Mesodermal cell (in vitro differentiated cells): Measurements from ENCODE around the gene SMG6.

Experiments
- H3K27ac ChIP-seq: 2 replicates; pipeline ENCODE4 v1.7.0; 2013; ENCODE audit warnings: mild to moderate bottlenecking, low read depth, low read length, moderate library complexity; ENCODE audit not compliant: severe bottlenecking
- H3K36me3 ChIP-seq: 2 replicates; pipeline ENCODE4 v1.7.1; 2013; ENCODE audit warnings: mild to moderate bottlenecking, low read length, moderate library complexity; ENCODE audit not compliant: control insufficient read depth, insufficient read depth
- H3K4me1 ChIP-seq: one replicate; pipeline ENCODE4 v1.7.1; 2013; ENCODE audit warnings: mild to moderate bottlenecking, low read length; ENCODE audit not compliant: insufficient read depth, control insufficient read depth, poor library complexity, severe bottlenecking
- H3K4me3 ChIP-seq: 2 replicates; pipeline ENCODE4 v1.7.0; 2013; ENCODE audit warnings: low read length, control low read depth, mild to moderate bottlenecking; ENCODE audit not compliant: insufficient read depth, poor library complexity, severe bottlenecking; ENCODE audit errors: extremely low read depth
- H3K9me3 ChIP-seq: 2 replicates; pipeline ENCODE4 v1.7.1; 2013; ENCODE audit warnings: mild to moderate bottlenecking, low read length, moderate library complexity; ENCODE audit not compliant: control insufficient read depth
- WGBS, 2 experiments: methylation state at CpG; one replicate each; pipeline ENCODE4 v1.1.5; 2013; ENCODE audit warnings: missing lambda C conversion rate in 2 of 2; ENCODE audit not compliant: insufficient coverage in 2 of 2; 5-methylcytosine and 5-hydroxymethylcytosine counted together

The SMG6 gene

GRCh38 chr17:2244545-2245525, 58.8 kb downstream of the SMG6 start:
- Histone ChIP-seq H3K36me3 (peaks cover 48% of the 10 kb centered on the region), H3K9me3 (no peaks in the 10 kb centered on the region), H3K4me3 (no peak overlapping the region), H3K4me1 (peaks cover 9% of the 10 kb centered on the region), H3K27ac (no peak overlapping the region)
- WGBS, 2 experiments = 49 to 61% methylated on average over 4 to 6 of the region's 7 CpGs

DNA sequence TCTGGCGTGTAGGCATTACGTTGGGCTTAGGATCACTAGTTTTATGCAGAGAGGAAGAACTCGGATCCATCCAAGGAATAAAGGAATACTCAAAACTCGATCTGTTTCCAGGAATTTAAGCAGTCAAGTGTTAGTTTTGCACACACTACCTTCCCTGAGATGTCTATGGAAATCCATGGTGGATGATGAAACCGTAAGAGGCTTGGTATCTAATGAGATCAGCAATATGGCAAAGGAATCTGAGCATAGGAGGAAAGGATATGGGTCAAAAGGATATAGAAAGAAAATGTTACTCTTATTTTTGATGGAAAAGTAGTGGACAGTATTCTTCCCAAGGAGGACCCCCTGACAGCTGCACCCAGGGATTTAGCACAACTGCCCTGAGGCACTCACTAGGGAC, 59.6 kb downstream of the SMG6 start:
- H3K9me3 ChIP-seq = no peaks in the 10 kb centered on the region
- no peak overlapping the region for H3K27ac ChIP-seq
- 98% methylated on average over 5 of the region's 5 CpGs for WGBS, 2 experiments
- H3K4me3 ChIP-seq = no peak overlapping the region
- peaks cover 39% of the 10 kb centered on the region for H3K36me3 ChIP-seq
- H3K4me1 ChIP-seq = peaks cover 12% of the 10 kb centered on the region

DNA sequence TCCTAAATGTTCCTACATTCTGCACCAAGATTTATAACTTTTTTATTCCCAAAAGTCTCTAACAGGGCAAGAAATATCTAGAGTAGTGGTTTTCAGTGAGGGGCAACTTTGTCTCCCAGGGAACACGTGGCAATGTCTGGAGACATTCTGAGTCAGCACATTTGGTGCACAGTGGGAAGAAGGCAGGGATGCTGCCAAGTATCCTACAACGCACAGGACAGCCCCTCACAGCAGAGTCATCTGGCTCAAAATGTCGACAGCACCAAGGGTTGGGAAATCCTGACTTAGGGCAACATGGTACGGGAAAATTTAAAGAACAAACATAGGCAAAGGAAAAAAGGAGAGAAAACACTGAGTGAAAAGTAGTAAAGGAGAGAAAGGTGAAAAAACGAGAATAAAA, 61.8 kb downstream of the SMG6 start:
- 96% methylated on average over 5 of the region's 5 CpGs for WGBS, 2 experiments
- Histone ChIP-seq H3K36me3 (peaks cover 49% of the 10 kb centered on the region), H3K9me3 (no peaks in the 10 kb centered on the region)

DNA sequence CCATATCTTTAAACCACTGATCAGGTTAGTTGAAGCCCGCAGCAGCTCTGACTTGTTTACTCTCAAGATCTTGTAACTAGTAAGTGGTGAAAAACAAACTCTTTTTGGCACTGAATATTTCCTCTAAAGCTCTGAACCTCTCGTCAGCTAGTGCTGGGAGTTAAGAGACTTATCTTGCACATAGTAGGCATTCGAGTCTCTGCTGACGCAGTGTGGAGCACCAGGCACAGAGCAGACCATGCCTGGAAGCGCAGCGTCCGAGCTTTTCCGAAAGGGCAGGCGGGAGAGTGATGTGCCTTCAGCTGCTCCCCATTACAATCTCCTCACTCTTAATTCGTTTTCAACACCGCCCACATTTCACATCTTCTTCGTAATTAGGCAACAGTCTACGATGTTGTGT, 63.0 kb downstream of the SMG6 start:
- Histone ChIP-seq H3K4me1 (peaks cover 25% of the 10 kb centered on the region), H3K4me3 (no peak overlapping the region), H3K27ac (no peak overlapping the region), H3K9me3 (no peaks in the 10 kb centered on the region), H3K36me3 (peaks cover 60% of the 10 kb centered on the region)
- WGBS, 2 experiments = 87 to 90% methylated on average over 8 to 11 of the region's 13 CpGs

More for the DNA sequence above, 61.8 kb downstream of the SMG6 start:
- Histone ChIP-seq H3K4me3 (no peak overlapping the region), H3K4me1 (peaks cover 25% of the 10 kb centered on the region), H3K27ac (no peak overlapping the region)

GRCh38 chr17:2239882-2240430, 63.6 kb downstream of the SMG6 start:
- no peaks in the 10 kb centered on the region for H3K9me3 ChIP-seq
- WGBS, 2 experiments = 80 to 81% methylated on average over 5 to 8 of the region's 10 CpGs
- no peak overlapping the region for H3K27ac ChIP-seq
- peaks cover 63% of the 10 kb centered on the region for H3K36me3 ChIP-seq
- H3K4me3 ChIP-seq = no peak overlapping the region
- H3K4me1 ChIP-seq = peaks cover 25% of the 10 kb centered on the region

DNA sequence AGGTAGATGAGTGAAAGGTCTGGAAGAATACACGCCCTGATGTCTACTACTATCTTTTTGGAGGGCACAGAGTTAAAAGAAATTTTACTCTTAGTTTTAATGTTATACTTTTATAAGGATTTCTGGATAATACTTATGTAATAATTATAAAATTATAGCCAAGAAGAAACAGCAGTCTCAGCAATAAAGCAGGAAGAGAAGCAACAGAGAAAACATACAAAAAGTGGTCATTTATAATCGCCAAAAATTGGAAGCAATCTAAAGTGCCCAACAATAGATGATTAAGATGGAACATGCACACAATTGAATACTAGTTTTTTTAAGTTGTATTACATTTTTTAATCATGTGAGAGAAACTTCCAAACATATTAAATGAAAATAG, 64.4 kb downstream of the SMG6 start:
- Histone ChIP-seq H3K4me3 (no peak overlapping the region), H3K36me3 (peaks cover 62% of the 10 kb centered on the region), H3K9me3 (no peaks in the 10 kb centered on the region), H3K4me1 (peaks cover 25% of the 10 kb centered on the region), H3K27ac (no peak overlapping the region)
- no CpG with 5 or more reads among the region's 2 CpGs for WGBS, 2 experiments

GRCh38 chr17:2238432-2239169, 65.0 kb downstream of the SMG6 start:
- Histone ChIP-seq H3K36me3 (peaks cover 56% of the 10 kb centered on the region), H3K27ac (no peak overlapping the region), H3K4me1 (peaks cover 29% of the 10 kb centered on the region), H3K9me3 (no peaks in the 10 kb centered on the region), H3K4me3 (no peak overlapping the region)
- 76 to 78% methylated on average over 10 to 12 of the region's 15 CpGs for WGBS, 2 experiments

GRCh38 chr17:2237950-2238349, 65.6 kb downstream of the SMG6 start:
- Histone ChIP-seq H3K27ac (peak overlapping the region; percentile 16), H3K4me3 (no peak overlapping the region), H3K36me3 (peaks cover 52% of the 10 kb centered on the region), H3K9me3 (no peaks in the 10 kb centered on the region), H3K4me1 (peaks cover 32% of the 10 kb centered on the region)
- WGBS, 2 experiments = 88 to 92% methylated on average over 1 to 3 of the region's 3 CpGs

DNA sequence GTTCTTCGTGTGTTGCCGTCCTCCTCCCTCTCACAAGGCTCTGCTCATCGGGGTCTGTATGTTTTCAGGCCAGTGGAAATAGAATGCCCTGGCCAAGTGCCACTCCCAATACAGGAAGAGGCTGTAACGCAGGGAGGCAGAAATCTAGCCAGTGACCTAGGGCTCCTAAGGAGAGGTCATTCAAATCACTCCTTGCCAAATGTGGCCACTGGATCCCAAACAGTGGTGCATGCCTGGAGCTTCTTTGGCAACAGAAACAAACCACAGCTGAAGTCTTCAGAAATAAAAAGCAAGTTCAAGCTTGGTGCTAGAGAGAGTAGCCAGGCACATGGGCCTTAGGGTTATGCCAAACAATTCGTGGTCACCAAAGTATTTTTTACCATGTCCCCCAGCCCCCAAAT, 66.1 kb downstream of the SMG6 start:
- H3K4me1 ChIP-seq = peaks cover 32% of the 10 kb centered on the region
- H3K36me3 ChIP-seq = peaks cover 49% of the 10 kb centered on the region
- no peaks in the 10 kb centered on the region for H3K9me3 ChIP-seq
- no peak overlapping the region for H3K4me3 ChIP-seq
- H3K27ac ChIP-seq = no peak overlapping the region
- WGBS, 2 experiments = 100% methylated on average over 1 to 4 of the region's 5 CpGs

- H3K4me3 ChIP-seq = no peak overlapping the region
- H3K9me3 ChIP-seq = no peaks in the 10 kb centered on the region
- peaks cover 40% of the 10 kb centered on the region for H3K36me3 ChIP-seq
- no peak overlapping the region for H3K27ac ChIP-seq
- WGBS, 2 experiments = 96 to 100% methylated on average over 4 to 5 of the region's 6 CpGs
- peaks cover 41% of the 10 kb centered on the region for H3K4me1 ChIP-seq
Observed at GRCh38 chr17:2235792-2236366, 67.7 kb downstream of the SMG6 start.
